GOT3 (cell line): ENCODE results near the gene TACC2.
A peak's percentile ranks its signal among the peaks of the same experiment; 100 is the strongest.

Experiments
- DNase-seq: peaks from one replicate; lab custom pipeline; 2025; ENCODE audit warnings: mixed read lengths; lab: John Stamatoyannopoulos, UW

The TACC2 gene

DNA sequence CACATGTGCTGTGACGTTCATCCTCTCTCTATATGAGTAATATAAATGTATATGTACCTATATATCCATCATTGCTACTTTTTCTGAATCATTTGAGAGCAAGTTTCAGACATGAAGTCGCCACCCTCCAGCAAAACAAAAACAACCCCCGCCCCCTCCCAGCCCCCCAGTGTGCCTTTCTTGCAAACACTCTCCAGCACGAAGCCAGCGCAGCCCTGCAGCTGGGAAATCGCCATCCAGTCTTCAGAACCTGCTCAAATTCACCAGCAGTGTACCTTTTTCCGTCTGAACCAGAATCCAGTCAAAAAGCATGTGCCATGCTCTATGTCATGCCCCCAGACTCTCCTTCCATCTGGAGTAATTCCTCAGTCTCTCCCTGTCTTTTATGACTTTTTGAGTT is 135.8 kb downstream of the TACC2 start:
- no peak for DNase-seq

- DNase-seq = no peak
Observed at GRCh38 chr10:122126763-122127659, 138.0 kb downstream of the TACC2 start.

DNA sequence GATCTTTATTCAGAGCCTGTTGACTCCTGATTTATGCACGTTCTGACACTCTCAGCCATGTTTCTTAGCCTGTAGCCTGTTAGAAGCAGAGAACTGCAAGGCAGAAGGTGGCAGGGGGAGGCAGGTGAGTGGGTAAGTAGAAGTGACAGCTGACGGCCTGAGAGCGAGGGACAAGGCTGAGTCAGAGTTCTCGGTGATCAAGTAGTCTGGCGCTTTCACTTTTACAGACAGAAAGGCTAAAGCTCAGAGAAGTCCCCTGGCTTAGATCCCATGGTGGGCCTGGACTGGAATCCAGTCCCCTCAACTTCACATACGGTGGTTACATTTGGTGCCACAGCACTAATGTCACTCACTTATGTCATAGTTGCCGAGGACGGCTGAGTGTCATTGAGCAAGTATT is 139.0 kb downstream of the TACC2 start:
- no peak for DNase-seq

- DNase-seq = no peak
Observed at GRCh38 chr10:122128357-122128756, 139.4 kb downstream of the TACC2 start.

DNA sequence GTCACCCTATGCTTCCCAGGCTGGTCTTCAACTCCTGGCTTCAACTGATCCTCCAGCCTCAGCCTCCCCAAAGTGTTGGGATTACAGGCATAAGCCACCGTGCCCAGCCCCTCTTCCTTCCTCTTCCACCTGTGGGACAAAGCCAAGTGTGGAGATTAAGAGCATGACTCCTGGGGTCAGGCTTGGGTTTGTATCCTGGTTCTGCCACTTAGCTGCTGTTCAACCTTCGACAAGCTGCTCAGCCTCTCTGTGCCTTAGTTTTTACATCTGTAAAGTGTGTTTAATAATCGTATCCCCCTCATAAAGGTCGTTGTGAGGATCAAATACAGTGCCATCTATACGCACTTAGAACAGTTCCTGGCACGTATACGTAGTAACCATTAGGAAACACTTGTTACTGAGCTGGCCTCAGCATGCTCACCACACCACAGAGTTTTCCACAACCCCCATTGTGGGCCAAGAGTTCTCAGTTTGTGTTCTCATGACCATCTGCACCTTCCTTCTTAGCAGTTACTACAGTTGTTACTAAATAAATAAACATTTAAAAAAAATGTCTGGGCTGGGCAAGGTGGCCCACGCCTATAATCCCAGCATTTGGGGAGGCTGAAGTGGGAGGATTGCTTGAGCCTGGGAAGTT is 141.6 kb downstream of the TACC2 start:
- no peak for DNase-seq

- DNase-seq = no peak
Observed at GRCh38 chr10:122132331-122132755, 143.4 kb downstream of the TACC2 start.

GRCh38 chr10:122132882-122133565 is 144.1 kb downstream of the TACC2 start:
- DNase-seq = no peak

DNA sequence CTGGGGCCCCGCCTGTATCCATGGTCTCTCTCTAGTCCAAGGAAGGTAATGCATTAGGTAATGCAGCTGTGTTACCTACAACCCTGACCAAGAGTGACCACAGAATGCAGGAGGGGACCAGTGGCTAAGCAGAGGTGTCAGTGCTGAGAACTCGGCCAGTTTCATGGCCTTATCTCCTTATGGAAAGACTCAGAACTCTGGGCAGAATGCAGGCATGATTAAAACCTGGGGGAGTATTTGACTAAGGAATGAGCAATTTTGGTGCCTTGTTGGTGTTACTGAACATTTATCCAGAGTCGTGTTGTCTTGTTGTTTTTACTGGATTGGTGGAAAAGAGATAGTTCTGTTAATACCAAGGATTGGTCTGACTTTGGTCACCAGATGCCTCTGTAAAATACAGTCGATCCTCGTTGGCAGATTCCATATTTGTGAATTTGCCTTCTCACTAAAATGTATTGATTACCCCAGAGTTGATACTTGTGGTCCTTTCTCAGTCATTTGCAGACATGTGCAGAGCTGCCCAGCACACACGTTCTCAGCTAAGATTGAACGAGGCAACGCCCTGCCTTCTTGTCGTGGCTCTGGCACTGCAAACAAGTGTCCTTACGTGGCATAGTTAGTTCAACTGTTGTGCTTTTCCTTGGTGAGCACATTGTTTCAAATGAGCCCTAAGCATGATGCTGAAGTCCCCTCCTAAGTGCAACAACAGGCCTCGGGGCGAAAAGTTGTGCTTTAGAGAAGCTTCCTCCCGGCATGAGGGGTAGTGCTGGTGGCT is 146.5 kb downstream of the TACC2 start:
- no peak for DNase-seq

GRCh38 chr10:122138831-122139625 is 150.1 kb downstream of the TACC2 start:
- DNase-seq = no peak

DNA sequence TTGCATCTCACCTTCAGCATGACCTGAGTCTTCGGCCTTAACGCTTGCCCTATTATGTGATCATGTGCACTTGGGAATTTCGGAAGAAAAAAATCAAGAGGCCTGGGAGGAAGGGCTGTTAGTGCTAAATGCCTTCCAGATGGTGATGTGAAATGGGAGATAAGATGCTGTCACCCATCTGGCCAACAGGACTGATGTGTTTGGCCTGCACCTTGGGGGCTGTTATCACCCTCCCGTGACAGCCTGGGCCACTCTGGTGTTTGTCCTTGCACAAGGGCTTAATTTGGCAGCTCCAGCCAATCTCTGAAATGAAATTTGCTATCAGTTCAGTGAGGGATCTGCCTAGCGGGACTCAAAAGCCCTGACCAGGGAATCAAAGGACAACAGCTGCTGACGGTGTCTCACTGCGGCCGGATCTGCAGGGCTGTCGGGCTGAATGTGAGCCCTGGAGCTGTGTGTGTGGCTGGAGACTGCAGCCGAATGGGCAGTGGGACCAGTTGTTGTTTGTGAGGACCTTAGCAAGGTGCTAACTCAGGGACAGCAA is 150.7 kb downstream of the TACC2 start:
- no peak for DNase-seq

DNA sequence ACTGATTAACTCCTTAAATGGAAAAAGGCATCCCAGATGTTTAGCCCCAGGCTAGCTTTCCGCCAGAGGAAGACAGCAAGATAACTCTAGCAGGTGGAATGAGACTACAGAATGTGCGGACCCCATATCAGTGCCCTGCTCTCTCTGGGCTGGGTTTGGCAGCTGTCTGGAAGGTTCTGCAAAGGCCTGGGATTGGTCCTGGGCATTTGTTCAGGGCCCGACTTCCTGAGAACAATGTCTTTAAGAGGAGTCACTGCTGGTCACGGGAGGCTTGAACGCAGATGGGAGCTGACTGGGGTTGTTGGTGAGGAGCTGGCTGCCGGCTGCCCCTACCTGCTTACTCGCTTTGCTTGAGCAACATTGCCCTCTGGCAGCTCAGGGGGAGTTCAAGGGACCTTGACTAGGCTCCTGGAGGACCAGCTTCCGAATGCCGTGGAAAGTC is 151.5 kb downstream of the TACC2 start:
- DNase-seq = no peak

GRCh38 chr10:122140941-122141623 is 152.1 kb downstream of the TACC2 start:
- DNase-seq = peak; percentile 56

GRCh38 chr10:122141821-122142640 is 153.1 kb downstream of the TACC2 start:
- no peak for DNase-seq

DNA sequence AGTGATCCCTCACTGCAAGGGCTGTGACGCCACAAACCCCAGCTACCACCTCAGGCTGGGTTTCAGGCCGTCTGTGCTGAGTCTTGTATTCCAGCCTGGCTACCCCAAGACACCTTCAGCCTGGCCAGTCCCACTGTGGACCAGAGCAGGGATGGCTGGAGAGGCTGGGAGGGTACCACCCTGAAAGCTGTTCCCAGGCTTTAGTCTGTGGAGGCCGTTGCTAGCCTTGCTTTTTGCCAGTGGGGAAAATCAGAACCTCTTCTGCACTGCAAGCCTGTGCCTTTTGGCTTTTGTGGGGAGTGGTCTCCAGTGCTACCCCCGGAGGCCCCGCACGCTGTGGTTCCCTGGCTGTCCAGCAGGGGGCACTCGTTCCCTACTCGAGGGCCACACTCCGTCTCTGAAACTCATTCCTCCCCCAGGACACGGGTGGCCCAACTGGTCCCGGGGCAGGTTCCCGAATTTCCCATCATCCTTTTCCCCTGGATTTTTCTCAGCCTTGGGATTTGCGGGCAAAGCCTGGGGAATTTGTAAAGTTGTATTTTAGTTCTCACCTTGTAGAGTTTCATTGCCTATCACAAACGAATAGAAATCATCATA is 153.8 kb downstream of the TACC2 start:
- no peak for DNase-seq

DNA sequence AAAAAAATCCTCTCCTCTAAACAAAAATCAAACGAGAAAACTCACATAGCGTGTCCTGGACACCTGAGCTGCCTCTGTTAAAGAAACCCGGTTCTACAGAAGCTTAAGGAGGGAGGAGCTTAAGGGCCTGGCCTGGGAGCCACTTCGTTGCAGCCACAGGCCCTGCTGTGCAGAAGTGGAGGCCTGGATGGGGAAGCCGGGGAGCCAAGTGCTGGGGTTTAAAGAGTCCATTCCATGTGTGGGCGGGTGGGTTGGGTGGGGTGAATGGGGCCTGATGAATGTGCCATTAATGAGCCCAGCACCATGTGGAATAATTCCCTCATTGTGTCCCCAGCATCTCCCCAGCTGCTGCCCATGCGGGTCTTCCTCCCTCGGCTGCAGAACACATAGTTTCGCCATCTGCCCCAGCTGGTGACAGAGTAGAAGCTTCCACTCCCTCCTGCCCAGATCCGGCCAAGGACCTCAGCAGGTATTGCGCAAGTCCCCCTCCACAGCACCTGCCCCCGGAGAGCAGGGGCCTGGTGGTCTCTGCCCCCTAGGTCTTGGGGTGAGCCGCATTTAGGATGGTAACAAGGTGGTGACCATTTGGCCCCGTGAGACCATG is 154.4 kb downstream of the TACC2 start:
- no peak for DNase-seq

- no peak for DNase-seq
Observed at GRCh38 chr10:122144199-122144598, 155.2 kb downstream of the TACC2 start.

- no peak for DNase-seq
Observed at GRCh38 chr10:122145113-122145512, 156.2 kb downstream of the TACC2 start.

DNA sequence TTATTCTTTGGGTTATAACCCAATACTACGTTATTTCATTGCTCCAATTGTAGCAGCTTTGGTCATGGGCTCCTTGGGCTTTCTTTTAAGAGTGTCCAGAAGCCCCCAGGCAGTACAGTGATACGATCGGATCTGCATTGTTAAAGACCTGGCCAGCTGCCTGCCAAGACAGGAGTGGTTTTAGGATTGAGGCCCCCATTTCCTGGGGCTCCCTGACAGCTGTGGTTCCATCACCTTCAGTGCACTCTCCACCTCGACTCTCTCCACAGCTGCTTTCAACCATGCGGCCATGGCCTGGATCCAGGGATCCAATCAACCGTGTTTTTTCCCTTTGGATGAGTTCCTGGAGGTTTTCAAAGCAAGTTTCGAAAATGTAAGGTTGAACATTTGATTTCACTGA is 158.7 kb downstream of the TACC2 start:
- DNase-seq = no peak
